IPS-18c (cell line): ENCODE measurements around the gene LRIF1.

ENCODE experiments used
- H3K4me3 ChIP-seq: 2 replicates; pipeline ENCODE4 v1.7.0; 2013; ENCODE audit warnings: low read depth, mild to moderate bottlenecking, low read length, moderate library complexity; ENCODE audit not compliant: insufficient read depth
- H3K9me3 ChIP-seq: one replicate; pipeline ENCODE4 v1.6.1; 2013; ENCODE audit warnings: mild to moderate bottlenecking, low read length, moderate library complexity; ENCODE audit not compliant: control insufficient read depth, insufficient read depth

Gene LRIF1

DNA sequence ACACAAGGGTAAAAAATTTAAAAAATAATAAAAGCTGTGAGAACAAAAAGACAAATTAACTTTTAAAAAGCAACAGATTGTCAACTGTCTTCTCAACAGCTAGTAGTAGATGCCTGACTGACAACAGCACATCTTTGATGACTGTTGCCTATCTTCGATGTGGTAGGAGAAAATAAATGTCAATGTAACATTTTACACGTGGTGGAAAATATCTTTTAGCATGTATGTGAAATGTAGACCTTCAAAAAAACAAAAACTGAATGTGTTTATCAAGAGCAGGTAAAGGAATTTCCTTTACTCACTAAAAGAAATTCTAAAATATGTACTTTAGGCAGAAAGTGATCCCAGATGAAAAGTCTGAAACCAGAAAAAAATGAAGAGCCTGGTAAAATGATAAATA is 47.9 kb downstream of the LRIF1 start:
- H3K4me3 ChIP-seq, result no peak overlapping the region

DNA sequence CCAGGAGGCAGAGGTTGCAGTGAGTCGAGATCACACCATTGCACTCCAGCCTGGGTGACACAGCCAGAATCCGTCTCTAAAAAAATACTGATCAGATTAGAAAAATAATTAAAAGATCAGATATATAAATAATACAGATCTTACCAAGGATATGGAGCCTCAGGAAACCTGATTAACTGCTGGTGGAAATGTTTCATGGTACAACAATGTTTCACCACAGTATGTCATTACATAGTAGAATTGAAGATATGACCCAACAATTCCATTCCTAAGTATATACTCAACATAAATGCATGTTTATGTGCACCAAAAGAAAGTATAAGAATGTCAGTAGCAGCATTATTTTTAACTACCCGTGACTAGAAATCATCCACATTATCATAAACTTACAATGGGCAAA is 49.0 kb downstream of the LRIF1 start:
- no peak overlapping the region for H3K4me3 ChIP-seq
- H3K9me3 ChIP-seq, result no peaks in the 10 kb centered on the region

More for the DNA sequence above, 47.9 kb downstream of the LRIF1 start:
- no peaks in the 10 kb centered on the region for H3K9me3 ChIP-seq

DNA sequence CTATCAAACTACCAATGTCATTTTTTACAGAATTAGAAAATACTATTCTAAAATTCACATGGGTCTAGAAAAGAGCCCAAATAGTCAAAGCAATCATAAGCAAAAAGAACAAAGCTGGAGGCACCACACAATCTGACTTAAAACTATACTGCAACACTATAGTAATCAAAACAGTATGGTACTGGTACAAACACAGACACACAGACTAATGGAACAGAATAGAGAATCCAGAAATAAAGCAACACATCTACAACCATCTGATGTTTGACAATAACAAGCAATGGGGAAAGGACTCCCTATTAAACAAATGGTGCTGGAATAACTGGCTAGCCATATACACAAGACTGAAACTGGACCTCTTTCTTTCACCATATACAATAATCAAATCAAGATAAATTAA is 50.9 kb downstream of the LRIF1 start:
- H3K9me3 ChIP-seq, result no peaks in the 10 kb centered on the region
- H3K4me3 ChIP-seq, result no peak overlapping the region

DNA sequence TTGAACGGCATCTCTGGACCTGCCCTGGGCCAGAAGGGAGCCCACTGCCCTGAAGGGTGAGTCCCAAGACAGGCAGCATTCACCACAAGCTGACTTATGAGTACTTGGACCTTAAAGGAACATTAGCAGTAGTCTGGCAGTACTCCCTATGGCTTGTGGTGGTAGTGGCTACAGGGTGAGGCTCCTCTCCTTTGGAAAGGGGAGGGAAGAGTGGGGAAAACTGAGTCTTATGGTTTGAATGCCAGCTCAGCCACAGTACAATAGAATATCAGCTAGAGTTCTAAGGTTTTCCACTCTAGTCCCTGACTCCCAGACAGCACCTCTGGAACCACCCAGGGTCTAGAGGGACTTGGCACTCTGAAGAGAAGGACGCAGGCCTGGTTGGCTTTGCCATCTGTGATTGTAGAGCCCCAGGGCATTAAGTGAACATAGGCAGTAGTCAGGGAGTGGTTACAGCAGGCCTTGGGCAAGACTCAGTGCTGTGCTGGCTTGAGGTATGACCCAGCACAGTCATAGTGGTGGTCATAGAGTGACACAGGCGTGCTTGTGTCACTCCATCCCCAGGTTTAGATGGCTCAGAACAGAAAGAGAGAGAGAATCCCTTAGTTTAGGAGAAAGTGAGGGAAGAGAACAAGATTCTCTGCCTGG is 59.7 kb downstream of the LRIF1 start:
- Histone ChIP-seq H3K9me3 (no peaks in the 10 kb centered on the region), H3K4me3 (no peak overlapping the region)

DNA sequence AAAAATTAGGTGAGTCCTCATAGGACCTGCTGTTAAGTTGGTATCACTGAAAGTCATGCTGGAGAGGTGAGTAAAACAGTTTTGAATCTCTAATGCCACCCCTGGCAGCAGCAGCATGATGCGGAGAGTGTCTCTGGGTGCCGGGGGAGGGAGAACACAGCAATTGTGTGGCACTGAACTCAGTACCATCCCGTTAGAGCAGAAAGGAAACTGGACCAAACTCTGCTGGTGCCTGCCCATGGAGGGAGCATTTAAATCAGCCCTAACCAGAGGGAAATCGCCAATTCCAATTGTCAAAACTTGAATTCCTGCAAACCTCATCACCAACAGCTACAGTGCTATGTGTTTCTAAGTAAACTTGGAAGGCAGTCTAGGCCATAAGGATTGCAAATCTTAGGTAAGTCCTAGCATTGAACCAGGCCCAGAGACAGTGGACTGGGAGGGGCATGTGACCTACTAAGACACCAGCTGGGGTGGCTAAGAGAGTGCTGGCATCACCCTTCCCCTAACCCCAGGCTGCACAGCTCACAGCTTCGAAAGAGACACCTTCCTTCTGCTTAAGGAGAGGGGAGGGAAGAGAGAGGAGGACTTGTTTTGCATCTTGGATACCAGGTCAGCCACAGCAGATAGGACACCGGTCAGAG is 60.8 kb downstream of the LRIF1 start:
- Histone ChIP-seq H3K9me3 (no peaks in the 10 kb centered on the region), H3K4me3 (no peak overlapping the region)

DNA sequence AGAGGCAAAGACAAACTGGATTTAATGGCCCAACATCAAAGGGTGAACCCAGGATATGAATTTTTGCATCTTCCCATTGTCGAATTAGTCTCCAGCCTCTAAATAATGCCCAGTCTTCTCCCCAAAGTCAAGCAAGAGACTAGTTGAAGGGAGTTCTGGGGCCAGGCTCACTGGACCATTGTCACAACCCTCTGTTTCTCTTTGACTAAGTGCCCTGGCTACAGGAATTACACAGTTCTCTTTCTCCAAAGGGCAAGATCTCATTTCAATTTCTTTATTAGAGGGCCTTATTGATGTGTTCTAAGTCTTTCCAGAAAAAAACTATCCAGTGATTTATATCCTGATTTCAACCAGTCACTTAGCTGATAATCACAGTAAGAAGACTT is 64.3 kb downstream of the LRIF1 start:
- H3K4me3 ChIP-seq, result no peak overlapping the region
- no peaks in the 10 kb centered on the region for H3K9me3 ChIP-seq

DNA sequence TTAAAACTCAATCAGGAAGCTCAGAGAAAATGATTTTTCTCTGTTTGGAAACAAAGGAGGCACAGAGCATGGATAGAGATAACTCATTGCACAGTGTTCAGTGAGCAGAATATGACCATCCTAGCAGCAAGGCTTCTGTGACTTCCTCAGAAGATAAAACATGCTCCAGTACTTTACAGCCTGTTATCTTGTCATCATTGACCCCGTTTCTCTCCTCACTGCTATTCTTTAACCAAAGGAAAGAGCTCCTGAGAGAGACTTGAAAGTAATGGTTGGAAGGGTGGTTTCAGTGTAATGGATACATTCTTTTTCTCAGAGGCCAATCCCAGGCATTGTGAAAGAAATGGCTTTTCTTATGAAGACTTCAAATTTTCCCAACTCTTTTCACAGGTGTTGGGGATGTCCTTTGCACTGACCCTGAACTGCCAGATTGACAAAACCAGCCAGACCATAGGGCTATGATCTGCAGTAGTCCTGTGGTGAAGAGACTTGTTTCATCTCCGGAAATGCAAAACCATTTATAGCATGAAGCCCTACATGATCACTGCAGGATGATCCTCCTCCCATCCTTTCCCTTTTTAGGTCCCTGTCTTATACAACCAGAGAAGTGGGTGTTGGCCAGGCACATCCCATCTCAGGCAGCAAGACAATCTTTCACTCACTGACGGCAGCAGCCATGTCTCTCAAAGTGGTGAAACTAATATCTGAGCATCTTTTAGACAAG is 64.8 kb downstream of the LRIF1 start:
- no peaks in the 10 kb centered on the region for H3K9me3 ChIP-seq

DNA sequence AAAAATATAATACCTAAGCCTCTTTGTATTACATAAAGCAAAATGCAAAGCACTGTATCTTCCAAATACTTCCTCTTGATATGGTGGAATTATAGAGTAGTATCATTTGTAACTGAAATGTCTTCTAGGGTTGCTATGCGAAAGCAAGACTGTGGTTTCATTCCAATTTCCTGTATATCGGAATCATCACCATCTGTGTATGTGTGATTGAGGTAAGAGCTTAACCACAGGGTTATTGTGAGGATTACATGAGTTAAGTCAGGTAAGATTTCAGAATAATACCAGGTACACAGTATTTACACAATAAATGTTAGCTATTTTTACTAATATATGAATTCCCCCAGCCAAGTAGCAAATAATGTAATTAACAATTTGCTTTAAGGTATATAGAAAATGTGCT is 66.0 kb downstream of the LRIF1 start:
- Histone ChIP-seq H3K4me3 (no peak overlapping the region), H3K9me3 (no peaks in the 10 kb centered on the region)

More for the DNA sequence above, 64.8 kb downstream of the LRIF1 start:
- no peak overlapping the region for H3K4me3 ChIP-seq
